IPS-NIHi7 (cell line): Measurements from ENCODE around the gene GAK.

Source experiments
- DNase-seq: peaks from one replicate; pipeline ENCODE4 v3.0.0; 2012; ENCODE audit warnings: mixed read lengths; ENCODE audit errors: extremely low spot score

The GAK gene

DNA sequence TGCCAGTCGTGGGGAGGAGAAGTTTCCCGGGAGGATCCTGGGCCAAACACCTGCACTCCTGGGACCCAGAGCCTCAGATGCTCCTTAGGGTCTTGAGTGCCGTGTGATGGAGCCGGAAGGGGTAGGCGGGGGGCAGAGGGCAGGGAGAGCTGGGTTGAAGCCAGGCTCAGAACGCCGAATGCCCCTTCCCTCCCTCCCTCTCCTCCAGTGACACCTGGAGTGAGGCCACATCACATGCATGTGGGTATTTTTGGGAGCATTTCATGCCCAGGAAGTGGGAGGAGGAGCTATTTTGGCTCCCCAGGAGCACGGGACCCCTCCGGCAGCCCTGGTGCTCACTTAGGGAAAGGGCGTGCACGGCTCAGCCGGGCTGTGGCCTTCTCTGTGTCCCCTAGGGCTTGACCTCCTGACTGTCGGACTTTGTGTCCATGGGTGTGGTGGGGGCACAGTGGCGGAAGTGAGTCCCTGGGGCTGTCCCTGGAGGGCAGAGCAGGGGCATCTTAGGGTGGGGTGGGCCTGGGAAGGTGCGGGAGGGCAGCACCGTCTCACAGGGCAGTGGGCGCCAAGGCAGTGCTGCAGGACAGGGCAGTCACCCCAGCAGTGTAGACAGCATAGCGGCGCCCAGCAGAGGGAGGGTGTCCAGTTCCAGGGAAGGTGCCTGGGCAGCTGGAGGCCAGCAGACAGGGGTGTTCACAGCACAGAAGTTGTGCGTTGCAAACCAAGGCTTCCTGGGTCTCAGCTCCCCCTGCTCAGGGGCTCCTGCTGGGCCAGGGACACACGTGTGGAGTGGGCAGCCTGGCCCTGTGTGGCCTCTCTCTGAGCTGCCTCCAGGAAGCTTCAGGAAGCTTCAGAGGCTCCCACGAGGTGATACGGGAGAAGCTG lies 101.3 kb downstream of the GAK start:
- DNase-seq, result no peak

DNA sequence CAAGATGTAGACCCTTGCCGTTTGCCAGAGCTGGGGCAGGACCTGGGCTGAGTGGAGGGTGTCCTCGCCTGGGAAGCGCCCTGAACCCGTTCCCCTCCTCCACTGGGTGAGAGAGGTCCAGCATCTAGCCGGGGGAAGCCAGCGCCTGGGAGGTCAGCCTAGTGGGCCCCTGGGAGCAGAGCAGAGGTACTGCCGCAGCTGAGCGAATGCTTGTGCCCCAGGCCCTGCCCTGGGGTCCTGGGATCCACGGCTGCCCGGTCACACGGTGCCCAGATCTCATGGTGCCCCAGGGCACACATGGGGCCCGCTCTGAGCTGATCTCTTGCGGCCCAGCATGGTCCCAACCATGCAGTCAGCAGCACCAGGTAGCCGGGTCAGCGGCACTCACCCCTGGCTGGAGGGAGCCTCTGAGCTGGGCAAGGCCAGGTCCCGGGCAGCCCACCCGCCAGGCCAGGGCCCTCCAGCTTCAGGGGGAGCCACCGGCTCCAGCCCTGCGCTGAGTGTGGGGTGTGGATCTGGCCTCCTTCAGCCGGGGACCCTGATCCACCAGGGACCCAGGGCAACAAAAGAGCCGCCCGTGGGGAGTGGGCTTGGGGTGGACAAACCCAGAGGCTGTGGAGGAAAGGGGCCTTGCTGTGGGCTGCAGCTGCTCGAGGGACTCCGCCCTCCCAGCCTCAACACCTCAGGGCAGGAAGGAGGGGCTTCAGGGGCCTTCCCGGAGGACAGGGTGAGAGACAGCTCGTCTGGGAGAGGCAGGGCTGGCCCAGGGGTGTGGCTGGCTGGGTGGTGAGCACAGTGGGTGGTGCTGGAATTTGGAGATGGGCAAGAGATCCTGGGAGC lies 102.1 kb downstream of the GAK start:
- DNase-seq, result no peak

DNA sequence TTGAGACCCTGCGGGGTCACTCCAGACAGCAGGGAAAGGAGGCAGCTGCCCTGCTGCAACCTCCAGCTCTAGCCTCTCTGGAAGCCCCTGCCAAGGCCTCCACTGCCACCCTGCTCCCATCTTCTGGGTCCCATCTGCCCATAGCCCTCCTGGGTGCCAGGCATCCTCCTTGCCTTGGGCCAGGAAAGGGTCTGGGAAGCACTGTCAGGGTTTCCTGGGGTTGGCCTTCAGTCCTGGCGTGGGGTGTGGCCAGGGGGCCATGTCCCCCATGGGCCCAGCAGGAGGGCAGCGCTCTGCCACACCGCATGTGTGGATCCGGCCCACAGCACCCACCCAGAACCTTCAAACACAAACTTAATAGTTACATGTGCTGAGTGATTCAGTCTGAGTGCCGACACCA lies 102.8 kb downstream of the GAK start:
- DNase-seq, result no peak

DNA sequence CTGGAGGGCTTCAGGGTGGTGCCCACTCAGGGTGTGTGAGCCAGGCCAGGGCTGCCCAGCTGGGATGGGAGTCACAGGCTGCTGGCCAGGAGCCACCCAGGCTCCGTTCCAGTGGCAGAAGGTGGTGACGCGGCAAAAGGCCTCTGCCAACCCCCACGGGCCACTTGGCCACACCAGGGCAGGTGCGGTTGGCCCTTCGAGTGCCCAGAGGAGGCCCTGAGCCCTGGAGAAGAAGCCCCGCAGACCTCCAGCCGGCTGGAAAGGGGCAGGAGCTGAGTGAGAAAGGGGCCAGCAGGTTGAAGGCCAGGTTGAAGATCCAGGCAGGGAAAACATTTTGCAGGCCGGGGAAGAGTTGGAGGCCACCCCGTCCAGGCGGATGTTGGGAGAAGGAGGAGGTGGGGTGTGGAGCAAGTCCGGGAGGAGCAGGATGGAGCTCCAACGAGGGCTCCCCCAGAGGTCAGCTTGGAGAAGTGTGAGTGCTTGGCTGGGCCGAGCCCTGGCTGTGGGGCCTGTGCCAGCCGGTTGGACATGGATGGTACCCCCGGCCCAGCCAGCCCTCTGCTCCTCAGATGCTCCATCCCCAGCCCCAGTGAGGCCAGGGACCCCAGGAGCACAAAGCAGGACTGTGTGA lies 103.4 kb downstream of the GAK start:
- DNase-seq, result peak; percentile 66

DNA sequence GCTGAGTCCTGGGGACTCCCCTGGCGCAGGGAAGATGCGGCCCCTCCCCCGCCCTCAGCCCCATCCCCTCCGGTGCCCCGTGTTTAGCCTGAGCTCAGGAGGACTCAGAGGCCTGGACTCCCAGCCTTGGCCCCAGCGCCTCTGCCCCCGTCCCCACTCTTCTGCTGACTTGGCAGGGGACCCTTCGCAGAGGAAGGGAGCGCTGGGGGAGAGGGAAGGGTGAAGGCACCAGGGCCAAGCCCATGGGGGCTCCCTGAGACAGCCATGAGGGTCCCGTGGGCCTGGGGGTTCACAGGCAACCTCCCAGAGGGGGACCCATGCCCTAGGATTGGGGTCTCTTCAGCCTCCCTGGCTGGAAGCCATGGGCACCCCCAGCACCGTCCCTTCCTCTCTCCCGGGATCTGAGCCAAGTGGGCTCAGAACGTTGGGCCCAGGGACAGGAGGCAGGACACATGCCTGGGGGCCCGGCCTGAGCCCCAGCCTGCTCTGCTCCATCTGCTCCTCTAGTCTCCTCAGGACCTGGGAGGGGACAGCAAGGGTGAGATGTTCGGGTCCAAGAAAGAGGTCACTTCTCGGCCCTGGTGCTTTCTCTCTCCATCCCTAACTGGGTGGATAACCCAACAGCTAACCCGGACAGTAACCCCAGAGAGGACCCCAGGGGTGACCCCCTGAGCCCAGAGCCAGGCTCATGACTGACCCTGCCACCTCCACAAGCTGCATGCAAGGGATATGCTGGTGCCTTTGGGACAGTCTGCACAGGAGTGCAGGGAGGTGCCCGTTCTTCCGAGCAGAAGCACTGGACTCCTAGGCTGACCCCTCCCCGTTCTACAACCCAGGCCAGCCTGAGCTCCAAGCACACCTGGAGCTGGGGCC lies 104.7 kb downstream of the GAK start:
- peak; percentile 61 for DNase-seq

DNA sequence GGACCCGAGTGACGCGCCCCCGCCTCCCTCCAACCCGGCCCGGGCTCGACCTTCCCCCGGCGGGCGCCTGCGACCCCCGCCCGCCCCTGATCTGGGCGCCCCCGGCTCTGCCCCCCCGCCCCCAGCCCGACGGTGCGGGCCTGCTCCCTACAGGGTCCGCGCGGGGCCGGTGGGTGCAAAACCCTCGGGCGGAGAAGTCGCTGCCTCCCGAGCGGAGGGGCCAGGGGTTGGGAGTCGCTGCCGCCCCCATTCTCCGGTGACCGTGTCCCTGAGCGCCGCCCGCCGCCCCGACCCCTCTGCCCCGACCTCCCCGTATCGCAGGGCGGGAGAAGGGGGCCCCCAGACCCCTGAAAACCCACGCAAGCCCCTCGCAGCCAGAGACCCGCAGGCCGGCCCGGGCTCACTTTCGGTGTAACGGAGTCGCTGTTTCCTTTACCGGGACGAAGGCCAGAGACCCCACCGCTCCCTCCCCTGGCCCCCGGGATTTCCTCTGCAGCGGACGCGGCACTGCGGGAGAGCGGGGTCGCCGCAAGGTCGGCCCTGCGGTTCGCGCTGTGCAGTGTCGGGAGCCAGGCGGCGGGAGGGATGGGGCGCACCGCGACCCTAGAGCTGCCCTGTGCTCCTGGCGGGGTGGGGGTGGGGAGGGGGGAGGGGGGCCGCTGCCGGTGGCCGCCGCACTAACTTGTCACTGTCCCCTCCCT lies 105.5 kb downstream of the GAK start:
- peak; percentile 77 for DNase-seq

DNA sequence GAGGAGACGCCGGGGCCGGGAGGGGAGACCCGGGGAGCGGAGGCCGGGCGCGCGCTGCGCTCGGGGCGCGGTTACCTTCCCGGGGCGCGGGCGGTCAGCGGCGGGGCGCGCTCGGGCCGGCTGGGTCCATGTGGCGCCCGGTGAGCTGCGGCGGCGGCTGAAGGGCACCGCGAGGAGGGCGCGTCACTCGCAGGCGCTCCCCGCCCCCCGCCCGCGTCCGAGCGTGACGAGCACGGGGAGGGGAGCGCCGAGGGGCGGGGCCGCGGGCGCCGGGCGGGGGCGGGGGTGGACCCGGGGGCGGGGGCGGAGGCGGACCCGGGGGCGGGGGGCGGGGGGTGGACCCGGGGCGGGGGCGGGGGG lies 106.2 kb downstream of the GAK start, which contains the start of gene CPLX1:
Gene CPLX1, minus strand, starts transcription at position 159 of the 360 bp plus-strand sequence. CDS start 1,607 bp downstream, outside the sequence.
- peak; percentile 87 for DNase-seq

- DNase-seq, result peak; percentile 84
Measured at GRCh38 chr4:825063-825970, 106.8 kb downstream of the GAK start.

DNA sequence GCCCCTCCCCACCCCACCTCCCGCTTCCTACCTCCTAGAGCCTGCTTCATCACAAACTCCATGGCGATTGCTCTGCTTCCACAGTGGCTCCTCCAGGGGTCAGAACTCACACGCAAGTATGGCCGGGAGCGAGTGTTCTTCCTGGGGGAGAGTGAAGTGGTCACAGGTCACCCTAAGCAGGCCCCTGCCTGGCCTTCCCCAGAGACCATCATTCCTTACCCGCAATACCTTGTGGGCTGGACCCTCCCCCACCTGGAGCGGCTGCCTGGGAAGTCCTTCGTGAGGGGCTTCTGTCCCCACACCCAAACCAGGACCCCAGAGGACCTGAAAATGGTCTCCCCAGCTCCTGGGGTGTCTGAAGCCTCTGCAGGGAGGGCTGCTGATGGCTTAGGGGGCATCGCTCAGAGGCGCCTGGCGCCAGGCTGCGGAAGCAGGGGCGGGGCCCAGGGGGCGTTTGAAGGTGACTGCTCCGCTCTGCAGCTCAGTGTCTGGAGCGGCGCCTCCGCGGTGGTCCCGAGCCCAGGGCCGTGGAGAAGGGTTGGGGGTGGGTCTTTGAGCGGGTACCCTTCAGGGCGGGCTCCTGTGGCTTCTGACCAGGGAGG lies 107.6 kb downstream of the GAK start:
- DNase-seq, result no peak

DNA sequence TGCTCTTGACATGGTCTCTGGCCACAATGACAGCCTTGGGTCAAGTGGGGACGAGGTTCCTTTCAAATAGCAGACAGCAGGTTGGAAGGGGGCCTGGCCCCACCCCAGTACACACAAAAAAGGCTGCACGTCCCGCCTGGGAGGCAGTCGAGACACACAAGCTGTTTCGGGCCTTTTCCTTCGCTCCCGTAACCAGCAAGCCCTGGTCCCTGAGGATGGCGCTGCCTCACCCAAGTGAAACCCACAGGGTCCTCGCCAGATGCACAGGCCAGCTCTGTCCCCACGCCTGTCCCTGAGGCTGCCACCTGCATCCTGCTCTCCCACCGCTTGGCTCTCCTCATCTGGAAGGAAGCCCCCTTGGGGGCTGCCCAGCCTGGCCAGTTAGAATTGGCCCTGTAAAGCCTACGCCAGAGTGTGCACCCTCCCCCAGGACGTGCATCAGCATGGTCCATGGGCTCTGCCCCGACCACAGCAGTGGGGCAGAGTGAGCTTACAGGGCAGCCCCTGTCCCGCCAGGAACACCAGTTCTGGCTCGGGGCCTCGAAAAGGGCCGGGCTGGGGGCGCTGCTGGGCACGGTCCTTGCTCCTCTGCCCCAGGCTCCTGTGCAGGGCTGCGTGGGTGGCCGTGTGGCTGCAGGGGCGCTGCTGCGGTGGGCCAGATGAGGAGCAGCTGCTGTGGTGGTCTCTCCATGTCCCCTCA lies 108.2 kb downstream of the GAK start:
- DNase-seq, result no peak

GRCh38 chr4:823176-823760 lies 108.8 kb downstream of the GAK start:
- DNase-seq, result no peak

GRCh38 chr4:822361-823175 lies 109.5 kb downstream of the GAK start:
- DNase-seq, result no peak

GRCh38 chr4:821631-822030 lies 110.5 kb downstream of the GAK start:
- DNase-seq, result no peak

DNA sequence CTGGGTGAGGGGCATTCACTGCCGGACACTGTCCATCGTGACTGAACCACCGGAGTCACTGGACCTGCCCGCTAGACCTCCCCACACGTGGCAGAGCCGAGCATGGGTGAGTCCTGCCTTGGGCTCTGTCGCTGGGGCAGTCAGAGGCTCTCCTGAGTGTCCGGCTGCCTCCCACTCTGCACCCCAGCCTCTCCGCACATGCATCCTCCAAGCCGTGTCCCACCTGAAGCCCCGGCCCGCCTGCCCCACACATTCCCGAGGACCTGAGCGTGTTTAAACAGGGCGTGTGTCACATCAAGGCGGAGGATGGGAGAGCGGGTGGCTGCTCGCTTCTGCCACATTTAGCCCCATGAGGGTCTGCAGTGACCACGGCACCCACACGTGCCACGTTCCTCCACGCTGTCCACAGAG lies 110.9 kb downstream of the GAK start:
- no peak for DNase-seq

- DNase-seq, result no peak
Measured at GRCh38 chr4:820230-821172, 111.6 kb downstream of the GAK start.
